Measurements from ENCODE around the gene RASGRP4. TPM values are rescaled to one million over a fixed set of nuclear protein-coding genes. Genes with fewer than 3 reads are reported as not detected.

RASGRP4 gene
- total RNA-seq, 1 donor from 2014 or later, result not detected

GRCh38 chr19:38404858-38405257 is 21.2 kb downstream of the RASGRP4 start:
- H3K27me3 ChIP-seq (ENCODE audit: control insufficient read depth, insufficient read depth, low read length), result no peaks in the 10 kb centered on the region
- no peak overlapping the region for H3K4me3 ChIP-seq (ENCODE audit: low read depth, low read length)
- no peak for FAIRE-seq
- H3K36me3 ChIP-seq (ENCODE audit: control insufficient read depth, insufficient read depth, low read length), result peaks cover 12% of the 10 kb centered on the region
- no peak for TF ChIP-seq CTCF (IDR thresholded peaks at IDR 0.05; ENCODE audit: insufficient read depth, low read length, severe bottlenecking)
- no peak for DNase-seq (ENCODE audit: low read depth)

DNA sequence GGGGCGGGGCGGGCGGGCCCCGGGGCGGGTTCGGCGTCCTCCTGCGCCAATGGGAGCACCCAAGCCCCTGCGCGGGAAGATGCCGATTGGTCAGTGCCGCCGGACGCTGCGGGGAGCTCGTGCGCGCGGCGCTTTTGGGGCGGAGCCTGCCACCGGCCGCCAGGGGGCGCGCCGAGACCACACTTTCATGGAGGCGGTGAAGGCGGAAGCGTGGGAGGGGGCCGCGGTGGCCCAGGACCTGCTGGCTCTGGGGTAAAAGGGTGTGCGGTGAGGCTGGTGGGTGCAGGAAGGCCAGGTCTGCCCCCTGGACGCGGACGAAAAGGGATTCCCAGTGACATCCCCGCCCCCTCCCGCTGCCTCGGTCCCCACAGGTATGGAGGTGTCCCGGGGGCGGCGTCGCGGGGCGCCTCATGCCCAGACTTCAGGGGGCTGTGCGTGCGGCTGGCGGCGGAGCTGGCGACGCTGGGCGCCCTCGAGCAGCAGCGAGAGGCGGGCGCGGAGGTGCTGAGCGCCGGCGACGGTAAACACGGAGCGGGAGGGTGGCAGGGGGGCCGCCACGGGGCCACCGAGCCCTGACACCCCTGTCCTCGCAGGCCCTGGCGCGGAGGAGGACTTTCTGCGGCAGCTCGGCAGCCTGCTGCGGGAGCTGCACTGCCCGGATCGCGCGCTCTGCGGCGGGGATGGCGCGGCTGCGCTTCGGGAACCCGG is 22.9 kb downstream of the RASGRP4 start, which contains the start of gene FAM98C:
Gene FAM98C (plus strand): TSS at position 127 of the 708 bp plus-strand sequence. CDS start 61 bp downstream, at position 188.
- no peak for FAIRE-seq
- H3K4me3 ChIP-seq (ENCODE audit: low read depth, low read length), result peak within 1 kb of the TSS; percentile 87
- no peaks in the 10 kb centered on the region for H3K27me3 ChIP-seq (ENCODE audit: control insufficient read depth, insufficient read depth, low read length)
- peak; percentile 96 for TF ChIP-seq CTCF (IDR thresholded peaks at IDR 0.05; ENCODE audit: insufficient read depth, low read length, severe bottlenecking)
- DNase-seq (ENCODE audit: low read depth), result peak; percentile 81
- peaks cover 12% of the 10 kb centered on the region for H3K36me3 ChIP-seq (ENCODE audit: control insufficient read depth, insufficient read depth, low read length)

GRCh38 chr19:38402623-38402966 is 23.4 kb downstream of the RASGRP4 start:
- no peak for FAIRE-seq

DNA sequence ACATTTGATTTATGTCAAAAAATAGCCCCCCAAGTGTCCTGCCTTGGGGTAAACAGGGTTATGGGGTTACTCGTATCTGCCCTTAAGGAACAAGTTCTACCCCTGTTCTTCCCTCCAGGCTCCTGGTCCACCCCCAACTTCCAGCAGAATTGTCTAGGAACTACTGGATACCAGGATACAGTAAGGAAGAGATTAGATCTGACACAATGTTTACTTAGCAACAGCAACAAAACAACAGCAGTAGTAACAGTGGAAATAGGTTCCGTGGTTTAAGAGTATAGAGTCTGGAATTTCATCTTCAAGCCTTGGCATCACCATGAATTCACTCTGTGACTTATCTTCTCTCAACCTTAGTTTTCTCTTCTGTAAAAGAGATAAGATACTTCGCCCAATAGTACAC is 24.9 kb downstream of the RASGRP4 start:
- FAIRE-seq (no peak), DNase-seq (ENCODE audit: low read depth) (peak; percentile 71)
- no peak for TF ChIP-seq CTCF (IDR thresholded peaks at IDR 0.05; ENCODE audit: insufficient read depth, low read length, severe bottlenecking)
- H3K27me3 ChIP-seq (ENCODE audit: control insufficient read depth, insufficient read depth, low read length), result no peaks in the 10 kb centered on the region
- peaks cover 6% of the 10 kb centered on the region for H3K36me3 ChIP-seq (ENCODE audit: control insufficient read depth, insufficient read depth, low read length)
- no peak overlapping the region for H3K4me3 ChIP-seq (ENCODE audit: low read depth, low read length)

More at GRCh38 chr19:38402623-38402966, 23.4 kb downstream of the RASGRP4 start:
- Histone ChIP-seq H3K4me3 (ENCODE audit: low read depth, low read length) (peak overlapping the region; percentile 22), H3K36me3 (ENCODE audit: control insufficient read depth, insufficient read depth, low read length) (peaks cover 12% of the 10 kb centered on the region), H3K27me3 (ENCODE audit: control insufficient read depth, insufficient read depth, low read length) (no peaks in the 10 kb centered on the region)
- DNase-seq (ENCODE audit: low read depth), result no peak
- no peak for TF ChIP-seq CTCF (IDR thresholded peaks at IDR 0.05; ENCODE audit: insufficient read depth, low read length, severe bottlenecking)

DNA sequence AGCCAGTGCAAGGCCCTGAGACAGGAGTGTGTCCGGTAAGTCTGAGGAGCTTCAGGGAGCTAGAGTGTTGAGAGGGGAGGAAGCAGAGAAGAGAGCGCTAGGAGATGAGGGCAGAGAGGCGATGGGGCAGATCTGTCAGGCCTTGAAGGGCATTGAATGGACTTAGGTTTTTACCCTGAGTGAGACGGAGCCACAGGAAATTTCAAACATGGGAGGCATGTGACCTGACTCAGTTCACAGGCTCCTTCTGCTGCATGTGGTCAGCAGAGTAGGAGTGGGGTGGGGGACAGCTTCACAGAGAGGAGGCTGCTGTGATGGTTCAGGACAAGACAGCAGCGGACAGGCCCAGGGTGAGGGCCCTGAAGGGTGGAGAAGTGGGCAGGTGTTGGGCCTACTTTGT is 25.7 kb downstream of the RASGRP4 start:
- FAIRE-seq (no peak), DNase-seq (ENCODE audit: low read depth) (no peak)
- Histone ChIP-seq H3K27me3 (ENCODE audit: control insufficient read depth, insufficient read depth, low read length) (no peaks in the 10 kb centered on the region), H3K36me3 (ENCODE audit: control insufficient read depth, insufficient read depth, low read length) (peaks cover 5% of the 10 kb centered on the region), H3K4me3 (ENCODE audit: low read depth, low read length) (no peak overlapping the region)
- TF ChIP-seq CTCF (IDR thresholded peaks at IDR 0.05; ENCODE audit: insufficient read depth, low read length, severe bottlenecking), result no peak

DNA sequence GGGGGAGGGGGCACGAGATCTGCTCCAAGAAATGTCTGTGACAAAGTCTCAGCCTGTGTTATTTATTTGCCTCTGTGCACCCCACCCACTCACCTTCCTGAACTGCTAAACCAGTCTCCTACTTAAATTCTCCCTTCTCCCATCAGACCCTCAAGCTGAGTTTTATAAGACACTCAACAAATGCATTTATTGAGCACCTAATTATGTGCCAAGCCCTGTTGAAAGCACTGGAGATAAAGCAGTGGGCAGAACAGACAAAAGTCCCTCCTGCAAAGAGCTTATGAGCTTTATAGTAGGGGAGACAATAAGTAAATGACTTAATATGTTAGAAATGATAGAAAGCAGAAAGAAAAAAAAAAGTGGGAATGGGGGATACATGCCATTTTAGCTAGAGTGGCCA is 26.5 kb downstream of the RASGRP4 start:
- H3K36me3 ChIP-seq (ENCODE audit: control insufficient read depth, insufficient read depth, low read length), result no peaks in the 10 kb centered on the region
- no peaks in the 10 kb centered on the region for H3K27me3 ChIP-seq (ENCODE audit: control insufficient read depth, insufficient read depth, low read length)
- no peak overlapping the region for H3K4me3 ChIP-seq (ENCODE audit: low read depth, low read length)
- FAIRE-seq (no peak), DNase-seq (ENCODE audit: low read depth) (no peak)
- no peak for TF ChIP-seq CTCF (IDR thresholded peaks at IDR 0.05; ENCODE audit: insufficient read depth, low read length, severe bottlenecking)
